ENCODE measurements around the gene LYRM9. TPM values are rescaled to one million over a fixed set of nuclear protein-coding genes. Genes with fewer than 3 reads are reported as not detected.
"Not testable (repeated sequence)": the region's sequence is repeated elsewhere in the genome, so short reads cannot be mapped to it uniquely, and the experiment has no call there.

LYRM9 gene
- total RNA-seq, 1 donor from 2014 or later, result 3.5 TPM

DNA sequence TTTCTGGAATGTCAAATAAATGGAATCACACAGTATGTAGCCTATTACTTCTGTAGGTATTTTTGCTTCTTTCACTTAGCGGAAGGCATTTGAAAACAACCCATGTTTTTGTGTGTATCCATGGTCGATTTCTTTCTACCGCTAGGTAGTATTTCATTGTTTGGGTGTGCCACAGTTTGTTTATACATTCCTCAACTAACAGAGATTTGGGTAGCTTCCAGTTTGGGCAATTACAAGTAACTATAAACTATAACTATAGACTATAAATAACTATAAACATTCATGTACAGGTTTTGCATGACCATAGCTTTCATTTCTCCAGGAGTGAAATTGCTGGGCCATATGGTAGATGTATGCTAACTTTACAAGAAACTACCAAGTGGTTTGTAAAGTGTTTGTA is 40.1 kb downstream of the LYRM9 start:
- no peaks in the 10 kb centered on the region for H3K36me3 ChIP-seq (ENCODE audit: insufficient read depth, low read length)
- no peak overlapping the region for H3K4me3 ChIP-seq (ENCODE audit: insufficient read depth, low read depth, low read length)
- H3K79me2 ChIP-seq (ENCODE audit: insufficient read depth, low read length), result no peaks in the 10 kb centered on the region
- Mint-ChIP-seq H3K9me3 (ENCODE audit: unreplicated experiment) (no peaks in the 10 kb centered on the region), H3K36me3 (ENCODE audit: low read depth, unreplicated experiment) (no peaks in the 10 kb centered on the region), H3K4me3 (ENCODE audit: unreplicated experiment) (no peak overlapping the region), H3K27ac (ENCODE audit: unreplicated experiment) (no peak overlapping the region), H3K27me3 (ENCODE audit: low read depth, unreplicated experiment) (peaks cover 7% of the 10 kb centered on the region), H3K4me1 (ENCODE audit: low read depth, unreplicated experiment) (no peaks in the 10 kb centered on the region)
- H3K27ac ChIP-seq (ENCODE audit: low read depth, low read length), result no peak overlapping the region
- no peaks in the 10 kb centered on the region for H3K9me3 ChIP-seq (ENCODE audit: insufficient read depth, low read depth, low read length)
- no peak for FAIRE-seq
- H3K4me1 ChIP-seq (ENCODE audit: insufficient read depth, low read length), result no peaks in the 10 kb centered on the region
- DNase-seq (ENCODE audit: low read depth), result no peak
- H3K27me3 ChIP-seq (ENCODE audit: insufficient read depth, low read length), result no peaks in the 10 kb centered on the region
- no peak overlapping the region for H2AFZ ChIP-seq (ENCODE audit: low read depth, low read length)
- H4K20me1 ChIP-seq (ENCODE audit: insufficient read depth, low read length), result no peaks in the 10 kb centered on the region
- H3K4me2 ChIP-seq (ENCODE audit: low read length), result no peak overlapping the region
- H3K9ac ChIP-seq (ENCODE audit: low read length), result no peak overlapping the region
- TF ChIP-seq EZH2 (IDR thresholded peaks at IDR 0.05; ENCODE audit: insufficient read depth, low read length) (no peak), CTCF (IDR thresholded peaks at IDR 0.05; ENCODE audit: insufficient read depth, low read depth, low read length) (no peak)

GRCh38 chr17:27849474-27850185 is 43.5 kb downstream of the LYRM9 start:
- Histone ChIP-seq H3K79me2 (ENCODE audit: insufficient read depth, low read length) (no peaks in the 10 kb centered on the region), H3K27me3 (ENCODE audit: insufficient read depth, low read length) (no peaks in the 10 kb centered on the region), H3K27ac (ENCODE audit: low read depth, low read length) (no peak overlapping the region), H2AFZ (ENCODE audit: low read depth, low read length) (no peak overlapping the region), H3K4me3 (ENCODE audit: insufficient read depth, low read depth, low read length) (no peak overlapping the region), H3K4me1 (ENCODE audit: insufficient read depth, low read length) (no peaks in the 10 kb centered on the region), H3K36me3 (ENCODE audit: insufficient read depth, low read length) (no peaks in the 10 kb centered on the region), H3K9me3 (ENCODE audit: insufficient read depth, low read depth, low read length) (no peaks in the 10 kb centered on the region), H3K4me2 (ENCODE audit: low read length) (no peak overlapping the region), H3K9ac (ENCODE audit: low read length) (no peak overlapping the region), H4K20me1 (ENCODE audit: insufficient read depth, low read length) (no peaks in the 10 kb centered on the region)
- Mint-ChIP-seq H3K9me3 (ENCODE audit: unreplicated experiment) (peaks cover 6% of the 10 kb centered on the region), H3K4me1 (ENCODE audit: low read depth, unreplicated experiment) (no peaks in the 10 kb centered on the region), H3K27ac (ENCODE audit: unreplicated experiment) (no peak overlapping the region), H3K27me3 (ENCODE audit: low read depth, unreplicated experiment) (peaks cover 8% of the 10 kb centered on the region), H3K36me3 (ENCODE audit: low read depth, unreplicated experiment) (no peaks in the 10 kb centered on the region), H3K4me3 (ENCODE audit: unreplicated experiment) (no peak overlapping the region)
- DNase-seq (ENCODE audit: low read depth), result no peak
- FAIRE-seq, result no peak
- no peak for TF ChIP-seq EZH2 (IDR thresholded peaks at IDR 0.05; ENCODE audit: insufficient read depth, low read length)

- no peak overlapping the region for H3K27ac Mint-ChIP-seq (ENCODE audit: unreplicated experiment)
- H3K79me2 ChIP-seq (ENCODE audit: insufficient read depth, low read length), result no peaks in the 10 kb centered on the region
- no peak overlapping the region for H3K27ac ChIP-seq (ENCODE audit: low read depth, low read length)
- H3K9me3 ChIP-seq (ENCODE audit: insufficient read depth, low read depth, low read length), result no peaks in the 10 kb centered on the region
- peaks cover 6% of the 10 kb centered on the region for H3K9me3 Mint-ChIP-seq (ENCODE audit: unreplicated experiment)
- no peaks in the 10 kb centered on the region for H3K4me1 Mint-ChIP-seq (ENCODE audit: low read depth, unreplicated experiment)
- H3K36me3 ChIP-seq (ENCODE audit: insufficient read depth, low read length), result no peaks in the 10 kb centered on the region
- DNase-seq (ENCODE audit: low read depth), result no peak
- H3K4me3 Mint-ChIP-seq (ENCODE audit: unreplicated experiment), result no peak overlapping the region
- no peaks in the 10 kb centered on the region for H3K36me3 Mint-ChIP-seq (ENCODE audit: low read depth, unreplicated experiment)
- H4K20me1 ChIP-seq (ENCODE audit: insufficient read depth, low read length), result no peaks in the 10 kb centered on the region
- peaks cover 8% of the 10 kb centered on the region for H3K27me3 Mint-ChIP-seq (ENCODE audit: low read depth, unreplicated experiment)
- H3K27me3 ChIP-seq (ENCODE audit: insufficient read depth, low read length), result no peaks in the 10 kb centered on the region
- FAIRE-seq, result no peak
- H2AFZ ChIP-seq (ENCODE audit: low read depth, low read length), result no peak overlapping the region
- no peak overlapping the region for H3K9ac ChIP-seq (ENCODE audit: low read length)
- TF ChIP-seq EZH2 (IDR thresholded peaks at IDR 0.05; ENCODE audit: insufficient read depth, low read length), result no peak
- no peak for TF ChIP-seq CTCF (IDR thresholded peaks at IDR 0.05; ENCODE audit: insufficient read depth, low read depth, low read length)
- no peak overlapping the region for H3K4me2 ChIP-seq (ENCODE audit: low read length)
- no peak overlapping the region for H3K4me3 ChIP-seq (ENCODE audit: insufficient read depth, low read depth, low read length)
- H3K4me1 ChIP-seq (ENCODE audit: insufficient read depth, low read length), result no peaks in the 10 kb centered on the region
These were observed 44.2 kb downstream of the LYRM9 start for GRCh38 chr17:27848931-27849330.

DNA sequence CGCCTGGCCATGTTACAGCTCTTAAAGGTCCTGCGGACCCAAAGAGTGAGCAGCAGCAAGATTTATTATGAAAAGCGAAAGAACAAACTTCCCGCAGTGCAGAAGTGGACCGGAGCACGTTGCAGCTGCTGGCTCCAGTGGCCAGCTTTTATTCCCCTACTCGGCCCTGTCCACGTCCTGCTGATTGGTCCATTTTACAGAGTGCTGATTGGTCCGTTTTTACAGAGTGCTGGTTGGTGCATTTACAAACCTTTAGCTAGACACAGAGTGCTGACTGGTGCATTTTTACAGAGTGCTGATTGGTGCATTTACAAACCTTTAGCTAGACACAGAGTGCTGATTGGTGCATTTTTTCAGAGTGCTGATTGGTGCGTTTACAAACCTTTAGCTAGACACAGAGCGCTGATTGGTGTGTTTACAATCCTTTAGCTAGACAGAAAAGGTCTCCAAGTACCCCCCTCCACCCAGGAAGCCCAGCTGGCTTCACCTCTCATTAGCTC is 46.3 kb downstream of the LYRM9 start:
- not testable (repeated sequence) for H3K27ac ChIP-seq (ENCODE audit: low read depth, low read length); H2AFZ ChIP-seq (ENCODE audit: low read depth, low read length); H3K79me2 ChIP-seq (ENCODE audit: insufficient read depth, low read length); H3K4me3 Mint-ChIP-seq (ENCODE audit: unreplicated experiment); H3K4me1 ChIP-seq (ENCODE audit: insufficient read depth, low read length); DNase-seq (ENCODE audit: low read depth); H3K9me3 Mint-ChIP-seq (ENCODE audit: unreplicated experiment); H3K27me3 ChIP-seq (ENCODE audit: insufficient read depth, low read length); H3K36me3 ChIP-seq (ENCODE audit: insufficient read depth, low read length); H3K9me3 ChIP-seq (ENCODE audit: insufficient read depth, low read depth, low read length); H3K9ac ChIP-seq (ENCODE audit: low read length); H3K27me3 Mint-ChIP-seq (ENCODE audit: low read depth, unreplicated experiment); FAIRE-seq; H3K4me2 ChIP-seq (ENCODE audit: low read length); H3K27ac Mint-ChIP-seq (ENCODE audit: unreplicated experiment); H3K4me1 Mint-ChIP-seq (ENCODE audit: low read depth, unreplicated experiment); H3K4me3 ChIP-seq (ENCODE audit: insufficient read depth, low read depth, low read length); H4K20me1 ChIP-seq (ENCODE audit: insufficient read depth, low read length); H3K36me3 Mint-ChIP-seq (ENCODE audit: low read depth, unreplicated experiment)
